DND-41 (cell line): Measurements from ENCODE around the gene SYDE2.

Experiments used
- CTCF ChIP-seq: IDR thresholded peaks from 2 replicates; pipeline ENCODE4 v1.5.1; 2012; ENCODE audit warnings: borderline replicate concordance, low read length, moderate library complexity, mild to moderate bottlenecking; ENCODE audit not compliant: poor library complexity, severe bottlenecking; ENCODE audit errors: extremely low read depth
- EZH2 ChIP-seq: IDR thresholded peaks from 3 replicates; pipeline ENCODE4 v1.6.1; 2012; ENCODE audit warnings: borderline replicate concordance, low read depth, mild to moderate bottlenecking, moderate library complexity, low read length, inconsistent platforms; ENCODE audit not compliant: severe bottlenecking

GRCh38 chr1:85168884-85169283 is 31.9 kb downstream of the SYDE2 start:
- TF ChIP-seq CTCF (no peak), EZH2 (no peak)
